ENCODE measurements around the gene ZACN.

ZACN gene

DNA sequence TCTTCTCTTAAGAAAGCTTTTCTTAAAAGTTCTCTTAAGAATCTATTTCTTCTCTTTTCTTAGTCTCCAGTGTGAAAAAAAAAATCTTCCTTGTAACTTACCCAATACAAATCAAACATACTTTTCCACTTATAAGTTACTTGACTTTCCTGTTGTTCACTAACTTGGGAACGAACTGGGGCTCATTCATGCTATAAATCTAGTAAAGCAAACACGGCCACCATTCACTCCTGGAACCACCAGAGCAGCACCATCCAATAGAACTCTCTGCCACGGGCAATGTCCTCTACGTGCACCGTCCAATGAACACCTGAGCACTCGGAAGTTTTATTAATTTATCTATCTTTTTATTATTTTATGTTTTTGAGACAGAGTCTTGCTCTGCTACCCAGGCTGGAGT, 27.4 kb upstream of the ZACN start:
- H3K4me2 ChIP-seq (ENCODE audit: low read depth, low read length, poor library complexity, severe bottlenecking) = no peak overlapping the region
- peaks cover 52% of the 10 kb centered on the region; the same call in 1 of the 2 replicates for H3K36me3 ChIP-seq (ENCODE audit: insufficient read depth, low read length)
- no peaks in the 10 kb centered on the region for H3K9me2 ChIP-seq (replicated peaks; ENCODE audit: low read depth, low read length)
- no peaks in the 10 kb centered on the region for H3K4me1 ChIP-seq (ENCODE audit: insufficient read depth, low read length, poor library complexity, severe bottlenecking)
- H2AFZ ChIP-seq (ENCODE audit: low read length) = no peak overlapping the region
- 0 out of 2 replicates have a peak, but pooled peaks cover 6% of the 10 kb centered on the region for H3K79me2 ChIP-seq (ENCODE audit: insufficient read depth, low read length)
- no peak overlapping the region for H3K4me3 ChIP-seq (ENCODE audit: low read length, poor library complexity, severe bottlenecking)
- H3K9me3 ChIP-seq (ENCODE audit: insufficient read depth, low read depth, low read length) = no peaks in the 10 kb centered on the region
- TF ChIP-seq EZH2phosphoT487 (IDR thresholded peaks at IDR 0.05; ENCODE audit: borderline replicate concordance) = no peak
- TF ChIP-seq, protein P1, sequence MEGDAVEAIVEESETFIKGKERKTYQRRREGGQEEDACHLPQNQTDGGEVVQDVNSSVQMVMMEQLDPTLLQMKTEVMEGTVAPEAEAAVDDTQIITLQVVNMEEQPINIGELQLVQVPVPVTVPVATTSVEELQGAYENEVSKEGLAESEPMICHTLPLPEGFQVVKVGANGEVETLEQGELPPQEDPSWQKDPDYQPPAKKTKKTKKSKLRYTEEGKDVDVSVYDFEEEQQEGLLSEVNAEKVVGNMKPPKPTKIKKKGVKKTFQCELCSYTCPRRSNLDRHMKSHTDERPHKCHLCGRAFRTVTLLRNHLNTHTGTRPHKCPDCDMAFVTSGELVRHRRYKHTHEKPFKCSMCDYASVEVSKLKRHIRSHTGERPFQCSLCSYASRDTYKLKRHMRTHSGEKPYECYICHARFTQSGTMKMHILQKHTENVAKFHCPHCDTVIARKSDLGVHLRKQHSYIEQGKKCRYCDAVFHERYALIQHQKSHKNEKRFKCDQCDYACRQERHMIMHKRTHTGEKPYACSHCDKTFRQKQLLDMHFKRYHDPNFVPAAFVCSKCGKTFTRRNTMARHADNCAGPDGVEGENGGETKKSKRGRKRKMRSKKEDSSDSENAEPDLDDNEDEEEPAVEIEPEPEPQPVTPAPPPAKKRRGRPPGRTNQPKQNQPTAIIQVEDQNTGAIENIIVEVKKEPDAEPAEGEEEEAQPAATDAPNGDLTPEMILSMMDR (conservative IDR thresholded peaks at IDR 0.05; ENCODE audit: low read length) = no peak
- H3F3A ChIP-seq (ENCODE audit: low read depth) = no peaks in the 10 kb centered on the region
- H3K27me3 ChIP-seq (ENCODE audit: insufficient read depth, low read length, poor library complexity, severe bottlenecking) = no peaks in the 10 kb centered on the region
- no peaks in the 10 kb centered on the region for H4K20me1 ChIP-seq (ENCODE audit: insufficient read depth, low read length, poor library complexity, severe bottlenecking)
- H3K9ac ChIP-seq (ENCODE audit: low read depth, low read length, poor library complexity, severe bottlenecking) = no peak overlapping the region

DNA sequence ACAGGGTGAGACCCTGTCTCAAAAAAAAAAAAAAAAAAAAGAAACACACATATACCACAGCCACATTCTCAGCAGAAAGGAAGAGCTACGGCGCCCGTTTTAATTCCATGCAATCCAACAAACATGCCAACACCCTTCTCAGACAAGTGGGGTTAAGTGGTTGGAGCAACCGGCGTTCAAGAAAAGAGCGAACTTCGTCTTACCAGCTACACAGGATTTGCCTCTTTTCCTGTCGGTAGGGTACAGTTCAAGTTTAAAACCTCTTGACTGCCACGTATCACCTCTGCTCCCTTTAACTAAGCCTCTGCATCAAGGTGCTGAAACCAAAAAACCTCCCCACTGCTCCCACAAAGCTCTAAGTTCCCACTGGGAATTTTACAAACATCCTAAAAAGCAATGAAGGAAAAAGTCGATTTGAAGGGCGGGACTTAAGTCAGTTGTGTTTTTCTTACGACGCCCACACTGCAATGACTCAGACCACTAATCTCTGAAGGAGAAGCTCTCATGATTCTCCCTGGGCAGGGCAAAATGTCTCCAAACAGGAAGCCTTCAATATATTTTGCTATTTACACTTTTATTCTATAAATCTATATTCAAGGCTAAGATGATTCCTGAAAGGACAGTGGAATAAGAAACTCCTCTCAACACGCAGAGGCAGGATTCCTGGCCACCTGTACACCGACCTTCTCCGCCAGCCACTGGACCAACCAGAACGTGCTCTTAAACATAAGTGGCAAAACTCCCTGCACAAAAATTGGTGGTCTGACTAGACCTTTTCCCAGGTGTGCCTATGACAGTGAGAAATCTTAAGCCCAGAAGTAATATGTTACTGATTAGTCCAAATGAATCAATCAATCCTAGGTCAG, 25.5 kb upstream of the ZACN start:
- H3K4me3 ChIP-seq (ENCODE audit: low read length, poor library complexity, severe bottlenecking) = no peak overlapping the region
- peaks cover 54% of the 10 kb centered on the region for H3K36me3 ChIP-seq (ENCODE audit: insufficient read depth, low read length)
- H3K9ac ChIP-seq (ENCODE audit: low read depth, low read length, poor library complexity, severe bottlenecking) = no peak overlapping the region
- H3K9me2 ChIP-seq (replicated peaks; ENCODE audit: low read depth, low read length) = no peaks in the 10 kb centered on the region
- no peaks in the 10 kb centered on the region for H3F3A ChIP-seq (ENCODE audit: low read depth)
- H3K4me1 ChIP-seq (ENCODE audit: insufficient read depth, low read length, poor library complexity, severe bottlenecking) = no peaks in the 10 kb centered on the region
- no peak overlapping the region for H3K4me2 ChIP-seq (ENCODE audit: low read depth, low read length, poor library complexity, severe bottlenecking)
- H3K27me3 ChIP-seq (ENCODE audit: insufficient read depth, low read length, poor library complexity, severe bottlenecking) = no peaks in the 10 kb centered on the region
- no peak overlapping the region for H2AFZ ChIP-seq (ENCODE audit: low read length)
- no peaks in the 10 kb centered on the region for H4K20me1 ChIP-seq (ENCODE audit: insufficient read depth, low read length, poor library complexity, severe bottlenecking)
- H3K9me3 ChIP-seq (ENCODE audit: insufficient read depth, low read depth, low read length) = no peaks in the 10 kb centered on the region
- TF ChIP-seq EZH2phosphoT487 (IDR thresholded peaks at IDR 0.05; ENCODE audit: borderline replicate concordance) = no peak
- TF ChIP-seq, protein P1 (conservative IDR thresholded peaks at IDR 0.05; ENCODE audit: low read length) = no peak
- H3K79me2 ChIP-seq (ENCODE audit: insufficient read depth, low read length) = 0 out of 2 replicates have a peak, but pooled peaks cover 6% of the 10 kb centered on the region

DNA sequence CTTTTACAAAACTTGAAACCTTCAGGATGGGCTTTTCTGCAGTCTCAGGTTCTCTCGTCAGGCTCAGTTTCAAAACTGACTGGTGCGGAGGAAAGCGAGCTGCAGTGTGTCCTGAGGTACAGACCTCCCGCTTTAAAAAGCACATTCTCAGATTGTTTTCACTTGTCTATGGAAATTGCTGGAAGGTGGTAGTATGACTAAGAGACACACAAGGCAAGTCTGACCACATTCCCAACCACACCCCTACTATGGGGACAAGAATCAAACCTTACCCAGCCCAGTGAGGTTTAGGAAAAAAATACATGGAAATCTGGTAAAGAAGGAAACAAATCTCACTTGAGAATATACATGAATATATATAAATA, 24.9 kb upstream of the ZACN start:
- Histone ChIP-seq H3K9me3 (ENCODE audit: insufficient read depth, low read depth, low read length) (no peaks in the 10 kb centered on the region), H3F3A (ENCODE audit: low read depth) (no peaks in the 10 kb centered on the region), H3K9ac (ENCODE audit: low read depth, low read length, poor library complexity, severe bottlenecking) (no peak overlapping the region), H3K36me3 (ENCODE audit: insufficient read depth, low read length) (peaks cover 54% of the 10 kb centered on the region), H3K79me2 (ENCODE audit: insufficient read depth, low read length) (0 out of 2 replicates have a peak, but pooled peaks cover 6% of the 10 kb centered on the region), H3K4me1 (ENCODE audit: insufficient read depth, low read length, poor library complexity, severe bottlenecking) (no peaks in the 10 kb centered on the region), H3K9me2 (replicated peaks; ENCODE audit: low read depth, low read length) (no peaks in the 10 kb centered on the region), H2AFZ (ENCODE audit: low read length) (no peak overlapping the region), H3K27me3 (ENCODE audit: insufficient read depth, low read length, poor library complexity, severe bottlenecking) (no peaks in the 10 kb centered on the region), H3K4me3 (ENCODE audit: low read length, poor library complexity, severe bottlenecking) (no peak overlapping the region), H4K20me1 (ENCODE audit: insufficient read depth, low read length, poor library complexity, severe bottlenecking) (no peaks in the 10 kb centered on the region), H3K4me2 (ENCODE audit: low read depth, low read length, poor library complexity, severe bottlenecking) (no peak overlapping the region)
- no peak for TF ChIP-seq EZH2phosphoT487 (IDR thresholded peaks at IDR 0.05; ENCODE audit: borderline replicate concordance)
- TF ChIP-seq, protein P1 (conservative IDR thresholded peaks at IDR 0.05; ENCODE audit: low read length) = no peak

All from Loucy (cell line).